ENCODE results near the gene SETD2.
"Not testable (repeated sequence)": the region's sequence is repeated elsewhere in the genome, so short reads cannot be mapped to it uniquely, and the experiment has no call there.

SETD2 gene

GRCh38 chr3:47079432-47079831 lies 84.5 kb downstream of the SETD2 start:
- DNase-seq (ENCODE audit: insufficient read length): no peak
- no peak for FAIRE-seq
- TF ChIP-seq POLR2AphosphoS5 (IDR thresholded peaks at IDR 0.05; ENCODE audit: low read depth, low read length) (no peak), POLR2A (IDR thresholded peaks at IDR 0.05; ENCODE audit: low read depth, low read length) (no peak), TAF1 (IDR thresholded peaks at IDR 0.05; ENCODE audit: borderline replicate concordance, low read depth, low read length) (no peak)

GRCh38 chr3:47073685-47074084 lies 90.2 kb downstream of the SETD2 start:
- DNase-seq (ENCODE audit: insufficient read length) (no peak), FAIRE-seq (no peak)
- TF ChIP-seq POLR2AphosphoS5 (IDR thresholded peaks at IDR 0.05; ENCODE audit: low read depth, low read length) (no peak), POLR2A (IDR thresholded peaks at IDR 0.05; ENCODE audit: low read depth, low read length) (no peak), TAF1 (IDR thresholded peaks at IDR 0.05; ENCODE audit: borderline replicate concordance, low read depth, low read length) (no peak)

GRCh38 chr3:47070770-47071169 lies 93.1 kb downstream of the SETD2 start:
- FAIRE-seq: no peak
- DNase-seq (ENCODE audit: insufficient read length): no peak
- TF ChIP-seq POLR2A (IDR thresholded peaks at IDR 0.05; ENCODE audit: low read depth, low read length) (no peak), TAF1 (IDR thresholded peaks at IDR 0.05; ENCODE audit: borderline replicate concordance, low read depth, low read length) (no peak), POLR2AphosphoS5 (IDR thresholded peaks at IDR 0.05; ENCODE audit: low read depth, low read length) (no peak)

GRCh38 chr3:47066259-47066658 lies 97.7 kb downstream of the SETD2 start:
- DNase-seq (ENCODE audit: insufficient read length); FAIRE-seq: not testable (repeated sequence)

- TF ChIP-seq TAF1 (IDR thresholded peaks at IDR 0.05; ENCODE audit: borderline replicate concordance, low read depth, low read length): no peak
- no peak for TF ChIP-seq POLR2A (IDR thresholded peaks at IDR 0.05; ENCODE audit: low read depth, low read length)
- no peak for TF ChIP-seq POLR2AphosphoS5 (IDR thresholded peaks at IDR 0.05; ENCODE audit: low read depth, low read length)
- FAIRE-seq: no peak
- DNase-seq (ENCODE audit: insufficient read length): no peak
Observed at GRCh38 chr3:47065681-47066080, 98.2 kb downstream of the SETD2 start.

- FAIRE-seq: no peak
- TF ChIP-seq POLR2A (IDR thresholded peaks at IDR 0.05; ENCODE audit: low read depth, low read length) (no peak), TAF1 (IDR thresholded peaks at IDR 0.05; ENCODE audit: borderline replicate concordance, low read depth, low read length) (no peak), POLR2AphosphoS5 (IDR thresholded peaks at IDR 0.05; ENCODE audit: low read depth, low read length) (no peak)
- no peak for DNase-seq (ENCODE audit: insufficient read length)
Observed at GRCh38 chr3:47065058-47065457, 98.9 kb downstream of the SETD2 start.

GRCh38 chr3:47057212-47057671 lies 106.7 kb downstream of the SETD2 start:
- peak; percentile 10 for DNase-seq (ENCODE audit: insufficient read length)
- TF ChIP-seq TAF1 (IDR thresholded peaks at IDR 0.05; ENCODE audit: borderline replicate concordance, low read depth, low read length) (no peak), POLR2A (IDR thresholded peaks at IDR 0.05; ENCODE audit: low read depth, low read length) (no peak), POLR2AphosphoS5 (IDR thresholded peaks at IDR 0.05; ENCODE audit: low read depth, low read length) (no peak)
- peak; percentile 30 for FAIRE-seq

GRCh38 chr3:47056705-47057104 lies 107.2 kb downstream of the SETD2 start:
- no peak for TF ChIP-seq POLR2A (IDR thresholded peaks at IDR 0.05; ENCODE audit: low read depth, low read length)
- TF ChIP-seq TAF1 (IDR thresholded peaks at IDR 0.05; ENCODE audit: borderline replicate concordance, low read depth, low read length): no peak
- TF ChIP-seq POLR2AphosphoS5 (IDR thresholded peaks at IDR 0.05; ENCODE audit: low read depth, low read length): no peak
- DNase-seq (ENCODE audit: insufficient read length) (no peak), FAIRE-seq (no peak)

GRCh38 chr3:47054412-47054811 lies 109.5 kb downstream of the SETD2 start:
- no peak for FAIRE-seq
- DNase-seq (ENCODE audit: insufficient read length): no peak
- no peak for TF ChIP-seq POLR2AphosphoS5 (IDR thresholded peaks at IDR 0.05; ENCODE audit: low read depth, low read length)
- TF ChIP-seq POLR2A (IDR thresholded peaks at IDR 0.05; ENCODE audit: low read depth, low read length): no peak
- no peak for TF ChIP-seq TAF1 (IDR thresholded peaks at IDR 0.05; ENCODE audit: borderline replicate concordance, low read depth, low read length)

- no peak for TF ChIP-seq POLR2A (IDR thresholded peaks at IDR 0.05; ENCODE audit: low read depth, low read length)
- TF ChIP-seq TAF1 (IDR thresholded peaks at IDR 0.05; ENCODE audit: borderline replicate concordance, low read depth, low read length): no peak
- no peak for TF ChIP-seq POLR2AphosphoS5 (IDR thresholded peaks at IDR 0.05; ENCODE audit: low read depth, low read length)
- DNase-seq (ENCODE audit: insufficient read length) (no peak), FAIRE-seq (no peak)
Observed at GRCh38 chr3:47047673-47048072, 116.2 kb downstream of the SETD2 start.

GRCh38 chr3:47047069-47047468 lies 116.8 kb downstream of the SETD2 start:
- DNase-seq (ENCODE audit: insufficient read length) (no peak), FAIRE-seq (no peak)
- TF ChIP-seq TAF1 (IDR thresholded peaks at IDR 0.05; ENCODE audit: borderline replicate concordance, low read depth, low read length) (no peak), POLR2AphosphoS5 (IDR thresholded peaks at IDR 0.05; ENCODE audit: low read depth, low read length) (no peak), POLR2A (IDR thresholded peaks at IDR 0.05; ENCODE audit: low read depth, low read length) (no peak)

GRCh38 chr3:47042231-47042791 lies 121.6 kb downstream of the SETD2 start:
- no peak for TF ChIP-seq TAF1 (IDR thresholded peaks at IDR 0.05; ENCODE audit: borderline replicate concordance, low read depth, low read length)
- TF ChIP-seq POLR2A (IDR thresholded peaks at IDR 0.05; ENCODE audit: low read depth, low read length): no peak
- no peak for TF ChIP-seq POLR2AphosphoS5 (IDR thresholded peaks at IDR 0.05; ENCODE audit: low read depth, low read length)
- FAIRE-seq (no peak), DNase-seq (ENCODE audit: insufficient read length) (no peak)

- TF ChIP-seq TAF1 (IDR thresholded peaks at IDR 0.05; ENCODE audit: borderline replicate concordance, low read depth, low read length): no peak
- TF ChIP-seq POLR2AphosphoS5 (IDR thresholded peaks at IDR 0.05; ENCODE audit: low read depth, low read length): no peak
- no peak for TF ChIP-seq POLR2A (IDR thresholded peaks at IDR 0.05; ENCODE audit: low read depth, low read length)
- no peak for DNase-seq (ENCODE audit: insufficient read length)
- no peak for FAIRE-seq
Observed at GRCh38 chr3:47041114-47041513, 122.8 kb downstream of the SETD2 start.

- DNase-seq (ENCODE audit: insufficient read length); FAIRE-seq: not testable (repeated sequence)
Observed at GRCh38 chr3:47037302-47037701, 126.6 kb downstream of the SETD2 start.

All from GM12892 (cell line).